Astrocyte (in vitro differentiated cells and primary cell): ENCODE results near the gene ATP2C1. TPM values are rescaled to one million over a fixed set of nuclear protein-coding genes. Genes with fewer than 3 reads are reported as not detected.
A peak's percentile ranks its signal among the peaks of the same experiment; 100 is the strongest.

Source experiments
- DNase-seq: peaks from one replicate; pipeline ENCODE4 v3.0.0-alpha.2; 2010; ENCODE audit warnings: low read depth
- FAIRE-seq: peaks from 2 replicates; lab custom pipeline; 2011; peaks lifted over from hg19 to GRCh38; lab: Jason Lieb, UNC
- H2AFZ ChIP-seq: 2 replicates; pipeline ENCODE4 v1.6.0; 2012; ENCODE audit warnings: low read depth, low read length, inconsistent platforms
- H3K27ac ChIP-seq: 2 replicates; pipeline ENCODE4 v1.5.1; 2011; ENCODE audit warnings: low read depth, low read length, inconsistent platforms
- H3K27me3 ChIP-seq: 2 replicates; pipeline ENCODE4 v1.6.0; 2011; ENCODE audit warnings: low read length, inconsistent platforms; ENCODE audit not compliant: insufficient read depth
- H3K36me3 ChIP-seq: 2 replicates; pipeline ENCODE4 v1.5.1; 2011; ENCODE audit warnings: low read length, inconsistent platforms; ENCODE audit not compliant: insufficient read depth
- H3K4me1 ChIP-seq: 2 replicates; pipeline ENCODE4 v1.5.1; 2011; ENCODE audit warnings: low read length, inconsistent platforms; ENCODE audit not compliant: insufficient read depth
- H3K4me2 ChIP-seq: 2 replicates; pipeline ENCODE4 v1.6.0; 2012; ENCODE audit warnings: low read length, inconsistent platforms
- H3K4me3 ChIP-seq: 2 replicates; pipeline ENCODE4 v1.5.1; 2011; ENCODE audit warnings: low read depth, mild to moderate bottlenecking, low read length, inconsistent platforms; ENCODE audit not compliant: insufficient read depth
- H3K79me2 ChIP-seq: 2 replicates; pipeline ENCODE4 v1.6.0; 2012; ENCODE audit warnings: mild to moderate bottlenecking, low read length, inconsistent platforms; ENCODE audit not compliant: insufficient read depth
- H3K9ac ChIP-seq: 2 replicates; pipeline ENCODE4 v1.6.0; 2012; ENCODE audit warnings: mild to moderate bottlenecking, low read length, inconsistent platforms
- H3K9me3 ChIP-seq: 2 replicates; pipeline ENCODE4 v1.5.1; 2012; ENCODE audit warnings: low read depth, mild to moderate bottlenecking, low read length, inconsistent platforms; ENCODE audit not compliant: insufficient read depth
- H4K20me1 ChIP-seq: 2 replicates; pipeline ENCODE4 v1.6.0; 2012; ENCODE audit warnings: low read length, inconsistent platforms; ENCODE audit not compliant: insufficient read depth
- H3K27ac Mint-ChIP-seq: one replicate; pipeline ENCODE4 v1.8.0; 2021; ENCODE audit warnings: mild to moderate bottlenecking, mixed read lengths; ENCODE audit not compliant: unreplicated experiment
- H3K27me3 Mint-ChIP-seq: one replicate; pipeline ENCODE4 v1.8.0; 2021; ENCODE audit warnings: low read depth, mixed read lengths; ENCODE audit not compliant: unreplicated experiment
- H3K36me3 Mint-ChIP-seq: one replicate; pipeline ENCODE4 v1.8.0; 2021; ENCODE audit warnings: low read depth, mixed read lengths; ENCODE audit not compliant: unreplicated experiment
- H3K4me1 Mint-ChIP-seq: one replicate; pipeline ENCODE4 v1.8.0; 2021; ENCODE audit warnings: low read depth, mixed read lengths; ENCODE audit not compliant: unreplicated experiment
- H3K4me3 Mint-ChIP-seq: one replicate; pipeline ENCODE4 v1.8.0; 2021; ENCODE audit warnings: mild to moderate bottlenecking, moderate library complexity, mixed read lengths; ENCODE audit not compliant: unreplicated experiment
- H3K9me3 Mint-ChIP-seq: one replicate; pipeline ENCODE4 v1.8.0; 2021; ENCODE audit warnings: mild to moderate bottlenecking, mixed read lengths; ENCODE audit not compliant: unreplicated experiment
- CTCF ChIP-seq: IDR thresholded peaks from 2 replicates; pipeline ENCODE4 v1.5.1; 2011; ENCODE audit warnings: low read depth, mild to moderate bottlenecking, inconsistent platforms, low read length, moderate library complexity; ENCODE audit not compliant: insufficient read depth
- EZH2 ChIP-seq: IDR thresholded peaks from 2 replicates; pipeline ENCODE4 v1.6.1; 2012; ENCODE audit warnings: mild to moderate bottlenecking, low read length, inconsistent platforms; ENCODE audit not compliant: insufficient read depth
- total RNA-seq: library from RNA; stranded (reverse); gene quantifications from 2 replicates; pipeline ENCODE4 v1.2.1, GENCODE V29; 2021

ATP2C1 gene
- total RNA-seq, 1 donor from 2014 or later = 132 TPM

- FAIRE-seq (no peak), DNase-seq (no peak)
- no peaks in the 10 kb centered on the region for H3K27me3 ChIP-seq
- no peaks in the 10 kb centered on the region for H4K20me1 ChIP-seq
- peaks cover 16% of the 10 kb centered on the region for H3K4me1 ChIP-seq
- no peaks in the 10 kb centered on the region for H3K79me2 ChIP-seq
- Mint-ChIP-seq H3K27ac (no peak overlapping the region), H3K9me3 (no peaks in the 10 kb centered on the region), H3K36me3 (no peaks in the 10 kb centered on the region), H3K4me3 (no peak overlapping the region), H3K27me3 (no peaks in the 10 kb centered on the region), H3K4me1 (peaks cover 10% of the 10 kb centered on the region)
- H3K27ac ChIP-seq = no peak overlapping the region
- H2AFZ ChIP-seq = no peak overlapping the region
- no peak overlapping the region for H3K9ac ChIP-seq
- H3K4me2 ChIP-seq = no peak overlapping the region
- no peaks in the 10 kb centered on the region for H3K9me3 ChIP-seq
- no peaks in the 10 kb centered on the region for H3K36me3 ChIP-seq
- peak; percentile 60 for TF ChIP-seq CTCF
- no peak for TF ChIP-seq EZH2
- H3K4me3 ChIP-seq = no peak overlapping the region
Measured at GRCh38 chr3:131033480-131034080, 139.7 kb downstream of the ATP2C1 start.

- H3K27ac Mint-ChIP-seq = no peak overlapping the region
- peak; percentile 85 for DNase-seq
- H4K20me1 ChIP-seq = no peaks in the 10 kb centered on the region
Measured at GRCh38 chr3:131036200-131036816, 142.4 kb downstream of the ATP2C1 start.

More at GRCh38 chr3:131036200-131036816, 142.4 kb downstream of the ATP2C1 start:
- Mint-ChIP-seq H3K27me3 (no peaks in the 10 kb centered on the region), H3K4me1 (peaks cover 10% of the 10 kb centered on the region), H3K36me3 (no peaks in the 10 kb centered on the region), H3K4me3 (no peak overlapping the region), H3K9me3 (no peaks in the 10 kb centered on the region)
- Histone ChIP-seq H3K36me3 (no peaks in the 10 kb centered on the region), H2AFZ (no peak overlapping the region), H3K79me2 (no peaks in the 10 kb centered on the region), H3K27ac (peak overlapping the region; percentile 19), H3K9me3 (no peaks in the 10 kb centered on the region), H3K4me2 (peak overlapping the region; percentile 52), H3K4me3 (no peak overlapping the region), H3K4me1 (peaks cover 16% of the 10 kb centered on the region), H3K9ac (no peak overlapping the region), H3K27me3 (no peaks in the 10 kb centered on the region)
- TF ChIP-seq CTCF (no peak), EZH2 (no peak)
- peak; percentile 23 for FAIRE-seq
